GM18526 (cell line): ENCODE data around the gene ZCCHC3.

ENCODE experiments used
- POLR2A ChIP-seq: IDR thresholded peaks from 3 replicates; pipeline ENCODE4 v1.6.1; 2011; ENCODE audit not compliant: insufficient read length; ENCODE audit errors: extremely low read depth

The ZCCHC3 gene

GRCh38 chr20:297098-297924 is at the start of gene ZCCHC3:
Gene ZCCHC3, plus strand, starts transcription at chr20:297570. Its CDS starts 17 bp downstream, at chr20:297587.
- peak; percentile 83 for TF ChIP-seq POLR2A

- TF ChIP-seq POLR2A = no peak
These were observed 46.0 kb upstream of the ZCCHC3 start for GRCh38 chr20:251354-251753.

GRCh38 chr20:252801-253200 is 44.6 kb upstream of the ZCCHC3 start:
- no peak for TF ChIP-seq POLR2A

- TF ChIP-seq POLR2A = no peak
These were observed 40.0 kb upstream of the ZCCHC3 start, which contains the start of gene DEFB132 for GRCh38 chr20:257419-257818. Gene DEFB132, plus strand, starts transcription at chr20:257724. Its CDS starts 55 bp downstream, at chr20:257779.

GRCh38 chr20:258269-258858 is 39.0 kb upstream of the ZCCHC3 start:
- no peak for TF ChIP-seq POLR2A

GRCh38 chr20:258963-259362 is 38.4 kb upstream of the ZCCHC3 start:
- no peak for TF ChIP-seq POLR2A

GRCh38 chr20:259981-260380 is 37.4 kb upstream of the ZCCHC3 start:
- no peak for TF ChIP-seq POLR2A

- TF ChIP-seq POLR2A = no peak
These were observed 33.7 kb upstream of the ZCCHC3 start for GRCh38 chr20:263701-264100.

GRCh38 chr20:266596-267562 is 30.5 kb upstream of the ZCCHC3 start:
- peak; percentile 46 for TF ChIP-seq POLR2A

- TF ChIP-seq POLR2A = no peak
These were observed 26.9 kb upstream of the ZCCHC3 start for GRCh38 chr20:270517-270916.

- no peak for TF ChIP-seq POLR2A
These were observed 26.3 kb upstream of the ZCCHC3 start for GRCh38 chr20:271069-271468.

- TF ChIP-seq POLR2A = no peak
These were observed 25.8 kb upstream of the ZCCHC3 start for GRCh38 chr20:271528-271927.

GRCh38 chr20:272718-273117 is 24.7 kb upstream of the ZCCHC3 start:
- no peak for TF ChIP-seq POLR2A

GRCh38 chr20:273884-274283 is 23.5 kb upstream of the ZCCHC3 start:
- no peak for TF ChIP-seq POLR2A

GRCh38 chr20:275791-276190 is 21.6 kb upstream of the ZCCHC3 start:
- no peak for TF ChIP-seq POLR2A
